WTC11 (cell line): ENCODE data around the gene FAM89B. TPM values are rescaled to one million over a fixed set of nuclear protein-coding genes. Genes with fewer than 3 reads are reported as not detected.

Experiments
- ATAC-seq: fragments of 200-7000 bp; cut with Tn5 transposase; 2 replicates; pipeline ENCODE4 v1.10.0; 2021; ENCODE audit warnings: mild to moderate bottlenecking, moderate library complexity
- CTCF ChIA-PET: fragments of 300-600 bp; sonication (Branson Sonifier 250); formaldehyde crosslinking; loops from one replicate; lab custom pipeline; 2021; ENCODE audit warnings: antibody characterized with exemption; lab: Charles Lee
- POLR2A ChIA-PET: fragments of 350-600 bp; sonication (Branson Sonifier 250); formaldehyde crosslinking; loops from one replicate; lab custom pipeline; 2021; ENCODE audit warnings: antibody characterized with exemption; lab: Charles Lee
- DNase-seq: peaks from one replicate; pipeline ENCODE4 v3.0.0; 2021; ENCODE audit warnings: low spot score
- H3K27ac Mint-ChIP-seq: 2 replicates; pipeline ENCODE4 v1.8.0; 2021; ENCODE audit warnings: mixed read lengths
- H3K27me3 Mint-ChIP-seq: 2 replicates; pipeline ENCODE4 v1.8.0; 2021; ENCODE audit warnings: low read depth, mild to moderate bottlenecking, moderate library complexity, mixed read lengths
- H3K36me3 Mint-ChIP-seq: 2 replicates; pipeline ENCODE4 v1.8.0; 2021; ENCODE audit warnings: mixed read lengths
- H3K4me1 Mint-ChIP-seq: 2 replicates; pipeline ENCODE4 v1.8.0; 2022; ENCODE audit warnings: mixed read lengths
- H3K4me3 Mint-ChIP-seq: 2 replicates; pipeline ENCODE4 v1.8.0; 2021; ENCODE audit warnings: mild to moderate bottlenecking, moderate library complexity, mixed read lengths
- H3K9me3 Mint-ChIP-seq: 2 replicates; pipeline ENCODE4 v1.8.0; 2021; ENCODE audit warnings: mixed read lengths
- CREB1 ChIP-seq: sonication (generic); formaldehyde crosslinking; IDR thresholded peaks from 2 replicates; pipeline ENCODE4 v1.8.0; 2023; ENCODE audit warnings: mild to moderate bottlenecking, missing genetic modification reagents
- ETV6 ChIP-seq: sonication (generic); formaldehyde crosslinking; IDR thresholded peaks from 2 replicates; pipeline ENCODE4 v1.8.1; 2022; ENCODE audit warnings: mild to moderate bottlenecking, missing genetic modification reagents
- FOXJ3 ChIP-seq: sonication (generic); formaldehyde crosslinking; IDR thresholded peaks from 2 replicates; pipeline ENCODE4 v1.9.0; 2021; ENCODE audit warnings: missing genetic modification reagents, mild to moderate bottlenecking, borderline replicate concordance
- JUN ChIP-seq: sonication (generic); formaldehyde crosslinking; IDR thresholded peaks from 2 replicates; pipeline ENCODE4 v1.8.0; 2023; ENCODE audit warnings: mild to moderate bottlenecking, missing genetic modification reagents
- KAT7 ChIP-seq: sonication (generic); formaldehyde crosslinking; IDR thresholded peaks from 2 replicates; pipeline ENCODE4 v1.8.1; 2023; ENCODE audit warnings: missing genetic modification reagents, mild to moderate bottlenecking, borderline replicate concordance
- MAX ChIP-seq: sonication (generic); formaldehyde crosslinking; IDR thresholded peaks from 2 replicates; pipeline ENCODE4 v1.8.0; 2022; ENCODE audit warnings: mild to moderate bottlenecking, missing genetic modification reagents
- MXD4 ChIP-seq: fragments of 250-450 bp; sonication (Bioruptor Pico); IDR thresholded peaks from 2 replicates; pipeline ENCODE4 v1.8.0; 2021; ENCODE audit warnings: mild to moderate bottlenecking, moderate library complexity, borderline replicate concordance
- ZNF423 ChIP-seq: fragments of 250-450 bp; sonication (Bioruptor Pico); IDR thresholded peaks from 2 replicates; pipeline ENCODE4 v2.1.2; 2022; ENCODE audit warnings: mild to moderate bottlenecking, moderate library complexity
- total RNA-seq: library from RNA; stranded (reverse); gene quantifications from 3 replicates; pipeline ENCODE4 v1.2.3, GENCODE V29; 2021

The FAM89B gene
- total RNA-seq, 1 experiment from 2014 or later: 13.3 TPM

- no peak for DNase-seq
- ChIA-PET POLR2A (no interaction called here), CTCF (interaction anchor here (1.7 kb wide), 1 partner anchor 15 kb away, joined by 5 read pairs; the partner anchor contains the start of gene SIPA1)
- no peaks in the 10 kb centered on the region for H3K4me1 Mint-ChIP-seq
- no peak overlapping the region for H3K4me3 Mint-ChIP-seq
- no peaks in the 10 kb centered on the region for H3K9me3 Mint-ChIP-seq
- TF ChIP-seq FOXJ3 (CRISPR knock-in tag) (no peak), KAT7 (no peak), ZNF423 (no peak), MXD4 (CRISPR knock-in tag) (no peak), CREB1 (CRISPR knock-in tag) (no peak), JUN (no peak), MAX (CRISPR knock-in tag) (no peak), ETV6 (CRISPR knock-in tag) (no peak)
- H3K27me3 Mint-ChIP-seq: no peaks in the 10 kb centered on the region
- no peak overlapping the region for H3K27ac Mint-ChIP-seq
- no peak for ATAC-seq
- H3K36me3 Mint-ChIP-seq: peaks cover 25% of the 10 kb centered on the region
These were observed 50.8 kb downstream of the FAM89B start for GRCh38 chr11:65623177-65623576.

Other genes starting within 250 kb of the FAM89B start
- 59.0 to 71.0 TPM (median 66.3 TPM) in 3 replicates for gene DPF2, start 238.7 kb upstream of the FAM89B start, total RNA-seq
- 1.9 to 2.3 TPM (median 2.1 TPM) in 3 replicates for gene TIGD3, start 217.8 kb upstream of the FAM89B start, total RNA-seq
- gene SLC25A45, start 189.9 kb upstream of the FAM89B start, total RNA-seq: 1.5 to 2.5 TPM (median 1.7 TPM) in 3 replicates
- 21.5 to 23.7 TPM (median 22.9 TPM) in 3 replicates for gene FRMD8, start 185.9 kb upstream of the FAM89B start, total RNA-seq
- 28.7 to 38.1 TPM (median 31.7 TPM) in 3 replicates for gene NEAT1, start 149.7 kb upstream of the FAM89B start, total RNA-seq
- 1,830 to 2,350 TPM (median 2,261 TPM) in 3 replicates for gene MALAT1, start 73.5 kb upstream of the FAM89B start, total RNA-seq
- 69.6 to 76.8 TPM (median 73.0 TPM) in 3 replicates for gene SCYL1, start 47.5 kb upstream of the FAM89B start, total RNA-seq
- gene LTBP3, start 14.2 kb upstream of the FAM89B start, total RNA-seq: 15.9 to 23.6 TPM (median 20.7 TPM) in 3 replicates
- gene ZNRD2, start 2.1 kb upstream of the FAM89B start, total RNA-seq: 54.8 to 70.9 TPM (median 55.7 TPM) in 3 replicates
- gene EHBP1L1, start 3.5 kb downstream of the FAM89B start, total RNA-seq: 11.8 to 13.7 TPM (median 12.6 TPM) in 3 replicates
- gene KCNK7, start 23.3 kb downstream of the FAM89B start, total RNA-seq: 1.4 to 2.1 TPM (median 2.0 TPM) in 3 replicates
- 46.1 to 56.1 TPM (median 52.8 TPM) in 3 replicates for gene MAP3K11, start 41.7 kb downstream of the FAM89B start, total RNA-seq
- 44.6 to 51.6 TPM (median 45.8 TPM) in 3 replicates for gene PCNX3, start 43.2 kb downstream of the FAM89B start, total RNA-seq
- gene SIPA1, start 65.6 kb downstream of the FAM89B start, total RNA-seq: 63.3 to 71.7 TPM (median 65.4 TPM) in 3 replicates
- gene RELA, start 90.4 kb downstream of the FAM89B start, total RNA-seq: 26.3 to 35.1 TPM (median 29.0 TPM) in 3 replicates
- 44.9 to 56.6 TPM (median 46.0 TPM) in 3 replicates for gene KAT5, start 139.7 kb downstream of the FAM89B start, total RNA-seq
- gene RNASEH2C, start 148.3 kb downstream of the FAM89B start, total RNA-seq: 42.1 to 53.0 TPM (median 52.2 TPM) in 3 replicates
- gene AP5B1, start 208.4 kb downstream of the FAM89B start, total RNA-seq: 16.5 to 17.7 TPM (median 17.2 TPM) in 3 replicates
- 6.8 to 7.7 TPM (median 7.7 TPM) in 3 replicates for gene OVOL1, start 214.5 kb downstream of the FAM89B start, total RNA-seq